ENCODE measurements around the gene LRRC28. TPM values are rescaled to one million over a fixed set of nuclear protein-coding genes. Genes with fewer than 3 reads are reported as not detected.

Gene LRRC28
- total and polyA plus RNA-seq, 12 donors: 3.0 to 31.9 (median 22.5) TPM

- H3K4me3 ChIP-seq: no peak overlapping the region
- ATAC-seq (no peak), DNase-seq (no peak)
- H3K9me3 ChIP-seq: no peaks in the 10 kb centered on the region
- no peaks in the 10 kb centered on the region for H3K27me3 ChIP-seq
- TF ChIP-seq, protein P1, sequence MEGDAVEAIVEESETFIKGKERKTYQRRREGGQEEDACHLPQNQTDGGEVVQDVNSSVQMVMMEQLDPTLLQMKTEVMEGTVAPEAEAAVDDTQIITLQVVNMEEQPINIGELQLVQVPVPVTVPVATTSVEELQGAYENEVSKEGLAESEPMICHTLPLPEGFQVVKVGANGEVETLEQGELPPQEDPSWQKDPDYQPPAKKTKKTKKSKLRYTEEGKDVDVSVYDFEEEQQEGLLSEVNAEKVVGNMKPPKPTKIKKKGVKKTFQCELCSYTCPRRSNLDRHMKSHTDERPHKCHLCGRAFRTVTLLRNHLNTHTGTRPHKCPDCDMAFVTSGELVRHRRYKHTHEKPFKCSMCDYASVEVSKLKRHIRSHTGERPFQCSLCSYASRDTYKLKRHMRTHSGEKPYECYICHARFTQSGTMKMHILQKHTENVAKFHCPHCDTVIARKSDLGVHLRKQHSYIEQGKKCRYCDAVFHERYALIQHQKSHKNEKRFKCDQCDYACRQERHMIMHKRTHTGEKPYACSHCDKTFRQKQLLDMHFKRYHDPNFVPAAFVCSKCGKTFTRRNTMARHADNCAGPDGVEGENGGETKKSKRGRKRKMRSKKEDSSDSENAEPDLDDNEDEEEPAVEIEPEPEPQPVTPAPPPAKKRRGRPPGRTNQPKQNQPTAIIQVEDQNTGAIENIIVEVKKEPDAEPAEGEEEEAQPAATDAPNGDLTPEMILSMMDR (IDR thresholded peaks at IDR 0.05): no peak
- no peaks in the 10 kb centered on the region for H3K36me3 ChIP-seq
- WGBS, 2 donors: 76 to 82% methylated on average over 5 of the region's 5 CpGs
- intact Hi-C loops (cut with DNase I): no loop called here
- H3K27ac ChIP-seq: no peak overlapping the region
- peaks cover 0 to 7% (median 0%) of the 10 kb centered on the region in 9 donors for H3K4me1 ChIP-seq
Observed at GRCh38 chr15:99268431-99268830, 17.1 kb downstream of the LRRC28 start.

DNA sequence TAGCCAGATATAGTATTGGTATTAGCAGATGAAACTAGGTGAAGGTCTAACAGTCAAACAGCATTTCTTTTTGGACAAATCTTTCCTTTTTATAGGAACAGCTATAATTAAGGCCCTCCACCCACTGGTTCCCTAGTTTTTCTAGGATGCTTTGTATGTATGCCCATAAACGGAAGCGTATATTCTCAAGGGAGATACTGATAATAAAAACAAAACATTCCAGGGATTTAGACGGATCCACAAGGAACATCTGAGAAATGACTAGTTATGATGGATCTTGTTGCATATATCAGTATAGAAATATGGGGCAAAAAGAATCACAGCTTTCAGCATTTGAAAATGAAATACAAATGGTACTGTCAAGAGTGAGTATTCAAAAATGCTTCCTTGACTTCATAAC lies 22.5 kb downstream of the LRRC28 start:
- Histone ChIP-seq H3K27ac (no peak overlapping the region), H3K4me3 (no peak overlapping the region), H3K9me3 (no peaks in the 10 kb centered on the region), H3K36me3 (peaks cover 0 to under 1% (median 0%) of the 10 kb centered on the region in 9 donors), H3K27me3 (no peaks in the 10 kb centered on the region), H3K4me1 (peaks cover 0 to 13% (median 0%) of the 10 kb centered on the region in 9 donors)
- peak in 2 of 8 donors; percentile 18 to 19 for ATAC-seq
- DNase-seq: no peak
- 51 to 64% methylated on average over 3 of the region's 3 CpGs for WGBS, 2 donors
- intact Hi-C loops (cut with DNase I): loop anchor here in 6 of 10 donors (1.0 to 10.0 kb wide), 5 partner anchors 478 to 631 kb away; no protein-coding TSS in a partner anchor
- TF ChIP-seq, protein P1 (IDR thresholded peaks at IDR 0.05): no peak

DNA sequence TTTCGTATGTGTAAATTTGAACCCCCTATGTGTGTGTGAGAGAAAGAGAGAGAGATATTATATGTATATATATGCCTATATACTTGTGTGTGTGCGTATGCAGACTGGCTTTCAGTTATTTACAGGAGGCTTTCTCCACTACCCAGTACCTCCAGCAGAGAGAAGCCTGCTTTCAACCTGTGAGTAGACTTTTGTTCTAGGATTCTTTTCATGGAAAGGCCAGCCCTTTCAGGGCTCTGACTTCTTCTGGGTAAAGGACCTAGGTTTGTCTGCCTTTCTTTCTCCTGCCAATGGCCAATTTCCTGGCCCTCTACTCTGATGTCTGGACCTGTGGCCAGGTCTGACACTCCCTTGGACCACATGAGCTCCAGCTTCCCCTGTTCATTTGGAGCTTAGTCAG lies 23.8 kb downstream of the LRRC28 start:
- peaks cover 0 to 7% (median 0%) of the 10 kb centered on the region in 9 donors for H3K36me3 ChIP-seq
- intact Hi-C loops (cut with DNase I): loop anchor here in 2 of 10 donors (5.0 to 10.0 kb wide), 3 partner anchors 477 to 630 kb away; no protein-coding TSS in a partner anchor
- H3K4me3 ChIP-seq: no peak overlapping the region
- DNase-seq (no peak), ATAC-seq (no peak)
- no peaks in the 10 kb centered on the region for H3K9me3 ChIP-seq
- no peak overlapping the region for H3K27ac ChIP-seq
- WGBS, 2 donors: 93 to 98% methylated on average over 2 of the region's 2 CpGs
- TF ChIP-seq, protein P1 (IDR thresholded peaks at IDR 0.05): no peak
- no peaks in the 10 kb centered on the region for H3K27me3 ChIP-seq
- H3K4me1 ChIP-seq: peaks cover 0 to 13% (median 0%) of the 10 kb centered on the region in 9 donors

- Histone ChIP-seq H3K4me3 (no peak overlapping the region), H3K4me1 (peaks cover 0 to 13% (median 0%) of the 10 kb centered on the region in 9 donors), H3K27me3 (no peaks in the 10 kb centered on the region), H3K27ac (no peak overlapping the region), H3K9me3 (no peaks in the 10 kb centered on the region), H3K36me3 (peaks cover 0 to 7% (median 0%) of the 10 kb centered on the region in 9 donors)
- peak in 1 of 8 donors; percentile 35 for ATAC-seq
- 93 to 95% methylated on average over 9 of the region's 9 CpGs for WGBS, 2 donors
- intact Hi-C loops (cut with DNase I): loop anchor here in 2 of 10 donors (5.0 to 10.0 kb wide), 3 partner anchors 477 to 629 kb away; no protein-coding TSS in a partner anchor
- no peak for DNase-seq
- TF ChIP-seq, protein P1 (IDR thresholded peaks at IDR 0.05): no peak
Observed at GRCh38 chr15:99275525-99276128, 24.3 kb downstream of the LRRC28 start.
